ENCODE data around the gene UBAP1L.

UBAP1L gene

DNA sequence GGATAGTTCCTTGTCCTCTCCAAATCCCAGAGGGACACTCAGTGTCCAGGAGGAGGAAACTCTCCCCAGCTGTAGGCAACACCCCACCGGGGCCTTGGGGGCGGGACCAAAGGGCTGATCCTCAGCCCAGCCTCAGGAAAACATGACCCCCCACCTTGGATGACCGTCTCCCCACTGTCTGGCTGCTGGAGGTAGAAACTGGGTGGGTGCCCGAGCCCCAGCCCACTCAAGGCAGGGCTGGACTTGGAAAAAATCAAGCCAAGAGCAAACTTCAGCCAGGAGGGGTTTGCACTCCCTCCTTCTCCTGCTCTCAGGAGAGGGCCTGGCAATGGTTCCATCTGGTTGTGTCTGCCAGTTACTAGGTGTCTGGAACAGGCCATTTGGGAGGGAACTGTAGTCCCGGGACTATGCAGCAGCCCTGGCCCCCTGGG lies 43.6 kb downstream of the UBAP1L start:
- Mint-ChIP-seq H3K4me1 (peaks cover 63% of the 10 kb centered on the region), H3K9me3 (no peaks in the 10 kb centered on the region), H3K4me3 (peak overlapping the region in 2 of 3 experiments; percentile 43 to 52), H3K27ac (peak overlapping the region; percentile 89 to 99 (median 99)), H3K27me3 (ENCODE audit: low read depth) (peaks cover 14% of the 10 kb centered on the region), H3K36me3 (ENCODE audit: low read depth) (no peaks in the 10 kb centered on the region)
- TF ChIP-seq, protein P1, sequence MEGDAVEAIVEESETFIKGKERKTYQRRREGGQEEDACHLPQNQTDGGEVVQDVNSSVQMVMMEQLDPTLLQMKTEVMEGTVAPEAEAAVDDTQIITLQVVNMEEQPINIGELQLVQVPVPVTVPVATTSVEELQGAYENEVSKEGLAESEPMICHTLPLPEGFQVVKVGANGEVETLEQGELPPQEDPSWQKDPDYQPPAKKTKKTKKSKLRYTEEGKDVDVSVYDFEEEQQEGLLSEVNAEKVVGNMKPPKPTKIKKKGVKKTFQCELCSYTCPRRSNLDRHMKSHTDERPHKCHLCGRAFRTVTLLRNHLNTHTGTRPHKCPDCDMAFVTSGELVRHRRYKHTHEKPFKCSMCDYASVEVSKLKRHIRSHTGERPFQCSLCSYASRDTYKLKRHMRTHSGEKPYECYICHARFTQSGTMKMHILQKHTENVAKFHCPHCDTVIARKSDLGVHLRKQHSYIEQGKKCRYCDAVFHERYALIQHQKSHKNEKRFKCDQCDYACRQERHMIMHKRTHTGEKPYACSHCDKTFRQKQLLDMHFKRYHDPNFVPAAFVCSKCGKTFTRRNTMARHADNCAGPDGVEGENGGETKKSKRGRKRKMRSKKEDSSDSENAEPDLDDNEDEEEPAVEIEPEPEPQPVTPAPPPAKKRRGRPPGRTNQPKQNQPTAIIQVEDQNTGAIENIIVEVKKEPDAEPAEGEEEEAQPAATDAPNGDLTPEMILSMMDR (IDR thresholded peaks at IDR 0.05; ENCODE audit: unreplicated experiment in 3 of 3), result no peak

DNA sequence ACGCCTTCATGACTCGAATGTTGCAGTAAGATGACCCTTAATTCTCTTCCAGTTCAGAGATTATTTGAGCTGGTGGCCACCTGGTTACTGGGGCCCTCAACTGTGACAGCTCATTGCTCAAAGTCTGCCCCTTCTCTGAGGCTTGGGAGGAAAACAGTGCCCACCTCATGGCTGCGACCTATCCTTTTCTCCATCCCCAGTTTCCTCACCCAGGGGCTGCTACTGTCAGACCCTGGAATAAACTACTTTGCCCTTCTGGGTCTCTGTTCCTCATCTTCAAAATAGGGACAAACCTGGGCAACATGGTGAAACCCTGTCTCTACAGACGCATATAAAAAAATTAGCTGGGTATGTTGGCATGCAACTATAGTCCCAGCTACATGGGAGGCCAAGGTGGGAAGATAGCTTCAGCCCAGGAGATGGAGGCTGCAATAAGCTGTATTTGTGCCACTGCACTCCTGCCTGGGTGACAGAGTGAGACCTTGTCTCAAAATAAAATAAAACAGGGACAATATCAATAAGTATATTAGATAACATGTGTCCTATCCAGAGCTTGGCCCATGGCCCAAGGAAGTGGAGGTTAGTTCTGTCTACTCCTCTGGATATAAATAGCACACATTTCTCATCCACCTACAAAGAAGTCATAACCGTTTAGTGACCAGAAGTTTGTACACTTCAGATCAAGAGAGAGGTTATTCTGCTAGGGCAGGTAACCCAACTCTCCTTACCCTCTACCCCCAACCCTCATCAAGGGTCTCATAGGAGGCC lies 45.0 kb downstream of the UBAP1L start:
- no peaks in the 10 kb centered on the region for H3K36me3 Mint-ChIP-seq (ENCODE audit: low read depth)
- peaks cover 65% of the 10 kb centered on the region for H3K4me1 Mint-ChIP-seq
- no peaks in the 10 kb centered on the region for H3K9me3 Mint-ChIP-seq
- H3K27me3 Mint-ChIP-seq (ENCODE audit: low read depth), result peaks cover 14% of the 10 kb centered on the region
- TF ChIP-seq, protein P1 (IDR thresholded peaks at IDR 0.05; ENCODE audit: unreplicated experiment in 3 of 3), result no peak
- H3K27ac Mint-ChIP-seq, result peak overlapping the region; percentile 89 to 99 (median 99)
- H3K4me3 Mint-ChIP-seq, result peak overlapping the region; percentile 23 to 82 (median 74)

DNA sequence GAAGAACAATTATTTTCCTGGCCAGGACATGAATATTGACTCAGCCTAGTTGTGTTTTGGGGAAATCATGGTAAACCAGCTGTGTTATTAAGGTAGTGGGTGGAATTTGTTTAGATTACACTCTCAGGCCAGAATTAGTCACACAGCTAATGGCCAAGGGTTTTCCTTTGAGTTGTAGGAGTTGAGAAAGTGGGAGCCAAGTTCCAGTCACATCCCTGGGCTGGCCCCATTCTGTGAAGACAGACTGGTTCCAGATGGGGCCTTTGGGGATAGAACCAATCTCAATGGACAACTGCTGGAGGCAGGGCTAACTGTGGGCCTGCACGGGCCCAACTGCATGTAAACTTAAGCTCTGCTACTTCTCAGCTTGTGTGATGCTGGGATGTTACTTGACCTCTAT lies 45.8 kb downstream of the UBAP1L start:
- Mint-ChIP-seq H3K9me3 (no peaks in the 10 kb centered on the region), H3K27ac (peak overlapping the region; percentile 89 to 99 (median 99)), H3K4me1 (peaks cover 65% of the 10 kb centered on the region), H3K36me3 (ENCODE audit: low read depth) (no peaks in the 10 kb centered on the region), H3K27me3 (ENCODE audit: low read depth) (peaks cover 14% of the 10 kb centered on the region), H3K4me3 (peak overlapping the region; percentile 23 to 82 (median 74))
- TF ChIP-seq, protein P1 (IDR thresholded peaks at IDR 0.05; ENCODE audit: unreplicated experiment in 3 of 3), result no peak

DNA sequence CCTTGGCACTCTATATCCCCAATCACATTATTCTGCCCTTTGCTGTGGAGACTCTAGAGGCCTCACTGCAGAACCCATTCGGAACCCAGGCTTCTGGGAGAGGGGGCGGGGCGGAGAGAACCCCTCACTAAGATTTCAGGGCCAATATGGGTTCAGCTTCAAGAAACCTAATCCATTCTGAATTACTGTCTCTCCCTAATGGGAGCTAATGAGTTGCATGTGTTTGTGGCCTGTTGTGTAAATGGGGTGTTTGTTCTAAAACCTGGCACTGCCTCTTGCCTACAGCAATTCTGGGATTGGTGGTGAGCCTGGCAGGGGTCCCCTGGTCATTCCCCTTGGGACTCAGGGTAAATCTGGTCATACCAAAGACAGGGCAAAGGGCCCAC lies 46.6 kb downstream of the UBAP1L start:
- H3K4me3 Mint-ChIP-seq, result peak overlapping the region; percentile 80 to 88 (median 88)
- H3K36me3 Mint-ChIP-seq (ENCODE audit: low read depth), result peaks cover 6% of the 10 kb centered on the region

DNA sequence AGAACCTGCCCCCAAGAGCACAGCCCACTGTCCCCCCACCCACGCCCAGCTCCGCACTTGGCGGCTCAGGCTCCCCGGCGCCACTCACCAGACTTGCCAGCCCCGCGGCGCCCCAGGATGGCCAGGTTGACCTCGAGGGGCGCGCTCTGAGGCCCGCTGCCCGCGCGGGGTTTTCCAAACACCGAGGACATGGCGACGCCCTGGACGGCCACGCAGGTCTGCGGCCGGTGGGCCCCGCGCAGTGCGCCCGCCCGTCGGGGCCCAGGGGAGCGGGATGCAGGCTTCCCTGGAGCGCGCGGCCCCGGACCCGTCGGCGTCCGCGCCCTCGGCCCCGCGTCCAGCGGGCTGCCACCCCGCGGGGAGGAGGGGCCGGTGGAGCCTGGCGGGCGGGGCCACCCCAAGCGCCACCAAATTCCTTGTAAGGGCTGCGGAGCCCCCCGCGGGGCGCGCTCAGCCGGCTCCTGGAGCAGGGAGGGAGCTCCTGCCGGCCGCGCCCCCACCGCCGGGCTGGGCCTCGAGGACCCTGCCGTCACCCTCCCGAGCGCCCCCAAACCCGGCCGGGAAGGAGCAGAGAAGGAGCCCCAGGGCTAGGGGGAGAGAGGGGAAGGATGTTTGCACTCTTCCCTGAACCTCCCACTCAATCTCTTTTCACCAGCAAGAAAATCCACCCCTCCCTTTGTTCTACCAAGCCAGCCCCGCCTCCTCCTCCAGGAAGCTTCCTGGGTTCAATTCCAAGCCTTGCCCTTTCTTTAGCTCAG lies 47.2 kb downstream of the UBAP1L start, which contains the start of gene RASL12:
Gene RASL12 (minus strand): TSS at position 347 of the 758 bp plus-strand sequence. CDS start 156 bp downstream, at position 191.
- peaks cover 14% of the 10 kb centered on the region for H3K27me3 Mint-ChIP-seq (ENCODE audit: low read depth)
- peak within 1 kb of the TSS; percentile 90 to 93 (median 92) for H3K4me3 Mint-ChIP-seq
- TF ChIP-seq, protein P1 (IDR thresholded peaks at IDR 0.05; ENCODE audit: unreplicated experiment in 3 of 3), result no peak
- H3K36me3 Mint-ChIP-seq (ENCODE audit: low read depth), result peaks cover 10% of the 10 kb centered on the region
- H3K9me3 Mint-ChIP-seq, result no peaks in the 10 kb centered on the region
- H3K27ac Mint-ChIP-seq, result peak within 1 kb of the TSS; percentile 94 to 99 (median 99)
- H3K4me1 Mint-ChIP-seq, result peaks cover 66% of the 10 kb centered on the region

More for the DNA sequence above, 46.6 kb downstream of the UBAP1L start:
- Mint-ChIP-seq H3K27me3 (ENCODE audit: low read depth) (peaks cover 14% of the 10 kb centered on the region), H3K9me3 (no peaks in the 10 kb centered on the region), H3K4me1 (peaks cover 65% of the 10 kb centered on the region), H3K27ac (peak overlapping the region; percentile 89 to 99 (median 99))
- TF ChIP-seq, protein P1 (IDR thresholded peaks at IDR 0.05; ENCODE audit: unreplicated experiment in 3 of 3), result no peak
